AG09319 (cell line): ENCODE measurements around the gene MYBPC2.

Experiments
- DNase-seq: peaks from one replicate; pipeline ENCODE4 v3.0.0-alpha.2; 2010; ENCODE audit warnings: low read depth; ENCODE audit errors: extremely low read depth
- CTCF ChIP-seq: IDR thresholded peaks from 2 replicates; pipeline ENCODE4 v1.5.1; 2011; ENCODE audit warnings: low read depth, mild to moderate bottlenecking, inconsistent platforms, low read length, moderate library complexity

The MYBPC2 gene

GRCh38 chr19:50392759-50393158, 39.9 kb upstream of the MYBPC2 start:
- no peak for TF ChIP-seq CTCF
- no peak for DNase-seq

GRCh38 chr19:50393589-50393988, 39.1 kb upstream of the MYBPC2 start:
- no peak for TF ChIP-seq CTCF
- no peak for DNase-seq

- DNase-seq, result no peak
- TF ChIP-seq CTCF, result no peak
Observed at GRCh38 chr19:50394017-50394416, 38.7 kb upstream of the MYBPC2 start.

- no peak for TF ChIP-seq CTCF
Observed at GRCh38 chr19:50398675-50399367, 33.9 kb upstream of the MYBPC2 start.

GRCh38 chr19:50399368-50399745, 33.3 kb upstream of the MYBPC2 start:
- DNase-seq, result no peak
- no peak for TF ChIP-seq CTCF

More at GRCh38 chr19:50398675-50399367, 33.9 kb upstream of the MYBPC2 start:
- no peak for DNase-seq

- no peak; the same call in 1 of the 2 replicates for TF ChIP-seq CTCF
Observed at GRCh38 chr19:50401605-50402450, 30.9 kb upstream of the MYBPC2 start.

More at GRCh38 chr19:50401605-50402450, 30.9 kb upstream of the MYBPC2 start:
- no peak for DNase-seq
